Bronchial epithelial cell (primary cell): Measurements from ENCODE around the gene ZNF275. TPM values are rescaled to one million over a fixed set of nuclear protein-coding genes. Genes with fewer than 3 reads are reported as not detected.

Experiments
- DNase-seq: peaks from one replicate; pipeline ENCODE4 v3.0.0-alpha.2; 2010; ENCODE audit warnings: low read depth
- FAIRE-seq: peaks from 2 replicates; lab custom pipeline; 2011; peaks lifted over from hg19 to GRCh38; lab: Jason Lieb, UNC
- H3K27me3 ChIP-seq: 2 replicates; pipeline ENCODE4 v1.5.1; 2011; ENCODE audit warnings: low read length; ENCODE audit not compliant: control insufficient read depth, insufficient read depth
- H3K36me3 ChIP-seq: 2 replicates; pipeline ENCODE4 v1.5.1; 2011; ENCODE audit warnings: low read length; ENCODE audit not compliant: control insufficient read depth, insufficient read depth
- H3K4me3 ChIP-seq: 2 replicates; pipeline ENCODE4 v1.5.1; 2011; ENCODE audit warnings: mild to moderate bottlenecking, low read depth, low read length, control low read depth
- total RNA-seq: library from RNA; depleted of rRNA; stranded (reverse); fragments of >200 nt; gene quantifications from 2 replicates; pipeline ENCODE4 v1.2.1, GENCODE V29; 2014
- TF ChIP-seq, protein P1 (sequence below): IDR thresholded peaks from 2 replicates; pipeline ENCODE4 v1.5.1; 2011; ENCODE audit warnings: mild to moderate bottlenecking, moderate library complexity, low read length, control low read depth, inconsistent platforms; ENCODE audit not compliant: insufficient read depth, severe bottlenecking

ZNF275 gene
- total RNA-seq, 1 donor from 2014 or later: 3.9 TPM

GRCh38 chrX:153370293-153371055 is 36.5 kb downstream of the ZNF275 start:
- TF ChIP-seq, protein P1, sequence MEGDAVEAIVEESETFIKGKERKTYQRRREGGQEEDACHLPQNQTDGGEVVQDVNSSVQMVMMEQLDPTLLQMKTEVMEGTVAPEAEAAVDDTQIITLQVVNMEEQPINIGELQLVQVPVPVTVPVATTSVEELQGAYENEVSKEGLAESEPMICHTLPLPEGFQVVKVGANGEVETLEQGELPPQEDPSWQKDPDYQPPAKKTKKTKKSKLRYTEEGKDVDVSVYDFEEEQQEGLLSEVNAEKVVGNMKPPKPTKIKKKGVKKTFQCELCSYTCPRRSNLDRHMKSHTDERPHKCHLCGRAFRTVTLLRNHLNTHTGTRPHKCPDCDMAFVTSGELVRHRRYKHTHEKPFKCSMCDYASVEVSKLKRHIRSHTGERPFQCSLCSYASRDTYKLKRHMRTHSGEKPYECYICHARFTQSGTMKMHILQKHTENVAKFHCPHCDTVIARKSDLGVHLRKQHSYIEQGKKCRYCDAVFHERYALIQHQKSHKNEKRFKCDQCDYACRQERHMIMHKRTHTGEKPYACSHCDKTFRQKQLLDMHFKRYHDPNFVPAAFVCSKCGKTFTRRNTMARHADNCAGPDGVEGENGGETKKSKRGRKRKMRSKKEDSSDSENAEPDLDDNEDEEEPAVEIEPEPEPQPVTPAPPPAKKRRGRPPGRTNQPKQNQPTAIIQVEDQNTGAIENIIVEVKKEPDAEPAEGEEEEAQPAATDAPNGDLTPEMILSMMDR: no peak
- DNase-seq: no peak
- Histone ChIP-seq H3K36me3 (no peaks in the 10 kb centered on the region), H3K4me3 (no peak overlapping the region), H3K27me3 (no peaks in the 10 kb centered on the region)
- no peak for FAIRE-seq

- Histone ChIP-seq H3K4me3 (no peak overlapping the region), H3K27me3 (no peaks in the 10 kb centered on the region), H3K36me3 (no peaks in the 10 kb centered on the region)
- TF ChIP-seq, protein P1: no peak
- FAIRE-seq (no peak), DNase-seq (no peak)
These were observed 37.3 kb downstream of the ZNF275 start for GRCh38 chrX:153371256-153371655.

GRCh38 chrX:153372949-153373348 is 39.0 kb downstream of the ZNF275 start:
- H3K36me3 ChIP-seq: no peaks in the 10 kb centered on the region
- FAIRE-seq: no peak
- H3K4me3 ChIP-seq: no peak overlapping the region
- TF ChIP-seq, protein P1: no peak
- H3K27me3 ChIP-seq: no peaks in the 10 kb centered on the region
- no peak for DNase-seq

DNA sequence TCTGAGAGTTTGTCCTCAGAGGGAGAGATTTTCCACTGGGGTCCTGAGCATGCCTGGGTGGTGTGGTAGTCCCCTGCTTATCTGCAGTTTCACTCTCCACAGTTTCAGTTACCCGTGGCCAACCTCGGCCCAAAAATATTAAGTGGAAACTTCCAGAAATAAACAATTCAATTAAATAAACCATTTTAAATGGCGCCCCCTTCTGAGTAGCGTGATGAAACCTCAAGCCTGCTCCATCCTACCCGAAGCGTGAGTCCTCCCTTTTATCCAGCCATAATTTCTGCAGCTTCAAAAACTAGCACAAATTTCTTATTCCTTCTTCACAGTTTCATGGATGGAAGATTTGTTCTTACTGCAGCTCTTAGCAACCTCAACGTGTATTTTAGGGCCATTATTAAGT is 40.5 kb downstream of the ZNF275 start:
- FAIRE-seq: no peak
- H3K36me3 ChIP-seq: no peaks in the 10 kb centered on the region
- no peaks in the 10 kb centered on the region for H3K27me3 ChIP-seq
- no peak overlapping the region for H3K4me3 ChIP-seq
- TF ChIP-seq, protein P1: no peak
- no peak for DNase-seq

- FAIRE-seq (peak; percentile 52), DNase-seq (no peak)
- H3K27me3 ChIP-seq: no peaks in the 10 kb centered on the region
- no peak overlapping the region for H3K4me3 ChIP-seq
- no peaks in the 10 kb centered on the region for H3K36me3 ChIP-seq
- TF ChIP-seq, protein P1: no peak
These were observed 41.6 kb downstream of the ZNF275 start for GRCh38 chrX:153375571-153375970.
